GM10248 (cell line): ENCODE measurements around the gene F5.
A peak's percentile ranks its signal among the peaks of the same experiment; 100 is the strongest.

Experiments
- CTCF ChIA-PET: fragments of 300-600 bp; sonication (Branson Sonifier 250); formaldehyde crosslinking; extraction: SDS; loops from one replicate; lab custom pipeline; 2021; ENCODE audit warnings: antibody characterized with exemption; lab: Yijun Ruan, JAX
- POLR2A ChIA-PET: fragments of 350-650 bp; sonication (Branson Sonifier 250); formaldehyde crosslinking; extraction: SDS; loops from one replicate; lab custom pipeline; 2020; ENCODE audit warnings: antibody characterized with exemption; lab: Yijun Ruan, JAX
- DNase-seq: peaks from one replicate; pipeline ENCODE4 v3.0.0; 2012; ENCODE audit errors: extremely low spot score
- TF ChIP-seq, protein P1 (sequence below): IDR thresholded peaks from 2 replicates; pipeline ENCODE4 v1.5.1; 2012; ENCODE audit warnings: mild to moderate bottlenecking, low read depth; ENCODE audit errors: extremely low read depth, missing control alignments, control extremely low read depth

The F5 gene

GRCh38 chr1:169473347-169473746, 112.9 kb downstream of the F5 start:
- POLR2A ChIA-PET = no interaction called here
- CTCF ChIA-PET = interaction anchor here (1.4 kb wide), 1 partner anchor 836 kb away, joined by 3 read pairs; no protein-coding TSS in a partner anchor
- no peak for DNase-seq
- TF ChIP-seq, protein P1, sequence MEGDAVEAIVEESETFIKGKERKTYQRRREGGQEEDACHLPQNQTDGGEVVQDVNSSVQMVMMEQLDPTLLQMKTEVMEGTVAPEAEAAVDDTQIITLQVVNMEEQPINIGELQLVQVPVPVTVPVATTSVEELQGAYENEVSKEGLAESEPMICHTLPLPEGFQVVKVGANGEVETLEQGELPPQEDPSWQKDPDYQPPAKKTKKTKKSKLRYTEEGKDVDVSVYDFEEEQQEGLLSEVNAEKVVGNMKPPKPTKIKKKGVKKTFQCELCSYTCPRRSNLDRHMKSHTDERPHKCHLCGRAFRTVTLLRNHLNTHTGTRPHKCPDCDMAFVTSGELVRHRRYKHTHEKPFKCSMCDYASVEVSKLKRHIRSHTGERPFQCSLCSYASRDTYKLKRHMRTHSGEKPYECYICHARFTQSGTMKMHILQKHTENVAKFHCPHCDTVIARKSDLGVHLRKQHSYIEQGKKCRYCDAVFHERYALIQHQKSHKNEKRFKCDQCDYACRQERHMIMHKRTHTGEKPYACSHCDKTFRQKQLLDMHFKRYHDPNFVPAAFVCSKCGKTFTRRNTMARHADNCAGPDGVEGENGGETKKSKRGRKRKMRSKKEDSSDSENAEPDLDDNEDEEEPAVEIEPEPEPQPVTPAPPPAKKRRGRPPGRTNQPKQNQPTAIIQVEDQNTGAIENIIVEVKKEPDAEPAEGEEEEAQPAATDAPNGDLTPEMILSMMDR = no peak

- ChIA-PET CTCF (interaction anchor here (0.8 kb wide), 1 partner anchor 74 kb away, joined by 3 read pairs; no protein-coding TSS in a partner anchor), POLR2A (no interaction called here)
- DNase-seq = no peak
- TF ChIP-seq, protein P1 = no peak
These were observed 113.5 kb downstream of the F5 start for GRCh38 chr1:169472738-169473137.

DNA sequence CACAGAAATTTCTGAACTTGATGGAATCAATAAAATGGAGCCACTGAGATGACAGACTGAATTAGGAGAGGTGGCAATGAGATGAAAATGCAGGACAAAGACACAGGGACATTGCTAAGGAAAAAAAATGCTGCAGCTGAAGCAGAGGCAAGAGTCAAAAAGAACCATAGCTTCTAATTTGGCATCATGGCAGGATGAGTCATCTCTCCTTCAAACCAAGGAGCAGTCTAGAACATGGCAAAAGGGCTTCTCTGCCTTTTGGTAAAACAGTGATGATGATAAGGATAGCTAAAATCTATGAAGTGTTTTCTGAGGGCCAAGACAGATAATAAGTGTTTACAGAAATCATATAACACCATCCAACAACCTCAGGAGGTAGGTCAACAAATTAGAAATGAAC, 117.3 kb downstream of the F5 start:
- no peak for DNase-seq
- ChIA-PET POLR2A (no interaction called here), CTCF (interaction anchor here (0.8 to 1.7 kb wide), 3 partner anchors 8 to 88 kb away, joined by 3 to 5 read pairs (median 3); no protein-coding TSS in a partner anchor)
- TF ChIP-seq, protein P1 = no peak

DNA sequence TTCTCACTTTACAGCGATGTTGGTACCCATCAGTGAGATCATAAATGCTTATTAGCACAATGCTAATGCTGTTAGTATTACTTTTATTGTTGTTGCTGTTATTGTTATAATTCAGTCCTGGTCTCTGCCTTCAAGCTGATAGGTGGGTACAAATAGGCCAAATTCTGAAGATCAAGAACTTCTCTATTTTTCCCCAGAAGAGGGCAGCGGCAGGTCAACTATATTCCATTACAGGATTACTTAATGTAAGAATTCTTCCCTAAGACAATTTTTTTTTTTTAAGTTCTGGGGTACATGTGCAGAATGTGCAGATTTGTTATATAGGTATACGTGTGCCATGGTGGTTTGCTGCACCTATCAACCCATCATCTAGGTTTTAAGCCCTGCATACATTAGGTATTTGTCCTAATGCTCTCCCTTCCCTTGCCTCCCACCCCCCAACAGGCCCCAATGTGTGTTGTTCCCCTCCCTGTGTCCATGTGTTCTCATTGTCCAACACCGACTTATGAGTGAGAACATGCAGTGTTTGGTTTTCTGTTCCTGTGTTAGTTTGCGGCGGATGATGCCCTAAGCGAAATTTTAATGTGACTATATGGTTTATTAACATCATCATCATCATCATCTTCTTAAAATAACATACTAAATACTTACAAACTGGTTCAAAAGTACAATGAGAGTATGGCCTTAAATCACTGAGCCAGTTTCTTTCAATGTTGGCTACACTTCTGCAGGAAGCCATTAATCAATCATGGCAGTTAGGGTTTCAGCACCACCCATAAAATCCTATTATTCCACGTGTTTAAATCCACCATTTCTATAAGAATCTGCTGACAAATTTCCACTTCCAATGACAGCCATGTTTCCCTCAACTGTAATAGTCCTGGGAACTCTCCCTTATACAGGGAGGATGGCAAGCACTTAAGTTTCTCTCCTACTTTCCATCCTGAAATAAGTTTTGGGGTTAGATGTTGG, 119.7 kb downstream of the F5 start:
- TF ChIP-seq, protein P1 = peak; percentile 30
- ChIA-PET CTCF (interaction anchor here (0.7 to 1.6 kb wide), 3 partner anchors 10 to 82 kb away, joined by 3 to 5 read pairs (median 4); partner anchors contain the start of gene SLC19A2), POLR2A (no interaction called here)
- DNase-seq = peak; percentile 20

- TF ChIP-seq, protein P1 = no peak
- DNase-seq = no peak
- POLR2A ChIA-PET = no interaction called here
- CTCF ChIA-PET = interaction anchor here (1.4 to 1.6 kb wide), 2 partner anchors 11 to 21 kb away, joined by 4 to 5 read pairs; partner anchors contain the start of gene SLC19A2
These were observed 121.0 kb downstream of the F5 start for GRCh38 chr1:169465281-169465680.
